Suprapubic skin (tissue), 4 donors: ENCODE results near the gene USF2. TPM values are rescaled to one million over a fixed set of nuclear protein-coding genes. Genes with fewer than 3 reads are reported as not detected.

Experiments used
- DNase-seq, 2 donors: peaks; one replicate each; pipeline ENCODE4 v3.0.0-alpha.2; 2019; ENCODE audit warnings: low spot score in 2 of 2
- H3K27ac ChIP-seq: fragments of 200-600 bp; sonication (generic); one replicate; pipeline ENCODE4 v1.5.1; 2019
- H3K27me3 ChIP-seq: fragments of 200-600 bp; sonication (generic); one replicate; pipeline ENCODE4 v1.5.1; 2019
- H3K36me3 ChIP-seq: fragments of 200-600 bp; sonication (generic); one replicate; pipeline ENCODE4 v1.5.1; 2019
- H3K4me1 ChIP-seq: fragments of 200-600 bp; sonication (generic); one replicate; pipeline ENCODE4 v1.5.1; 2019
- H3K4me3 ChIP-seq: fragments of 200-600 bp; sonication (generic); one replicate; pipeline ENCODE4 v1.5.1; 2019; ENCODE audit warnings: mild to moderate bottlenecking
- H3K9me3 ChIP-seq: fragments of 200-600 bp; sonication (generic); one replicate; pipeline ENCODE4 v1.5.1; 2019
- EP300 ChIP-seq: sonication (generic); formaldehyde crosslinking; IDR thresholded peaks from one replicate; pipeline ENCODE4 v1.6.1; 2017; ENCODE audit warnings: antibody characterized with exemption
- POLR2A ChIP-seq, 2 donors: fragments of 450-650 bp; IDR thresholded peaks; one replicate each; pipeline ENCODE4 v1.6.1; 2017; ENCODE audit warnings: antibody characterized with exemption in 2 of 2, mild to moderate bottlenecking in 2 of 2, moderate library complexity in 2 of 2
- POLR2AphosphoS5 ChIP-seq, 3 donors: sonication (generic); formaldehyde crosslinking; IDR thresholded peaks; one replicate each; pipeline ENCODE4 v1.6.1; 2017; ENCODE audit warnings: antibody characterized with exemption in 3 of 3
- WGBS: methylation state at CpG from one replicate; pipeline ENCODE4 v1.1.5; 2018; 5-methylcytosine and 5-hydroxymethylcytosine counted together
- total RNA-seq, 4 donors: library from RNA; depleted of rRNA; stranded (reverse); fragments of >200 nt; gene quantifications; one replicate each; pipeline ENCODE4 v1.1.0, GENCODE V29; 2016
- TF ChIP-seq, protein P1 (sequence below), 2 donors: fragments of 200-600 bp in 1 of 2; fragments of 450-650 bp in 1 of 2; sonication (generic) in 1 of 2; IDR thresholded peaks; one replicate each; pipeline ENCODE4 v1.5.1; 2016 to 2019; ENCODE audit warnings: antibody characterized with exemption in 2 of 2, mild to moderate bottlenecking in 1 of 2, moderate library complexity in 1 of 2

Gene USF2
- total RNA-seq, 4 donors from 2014 or later = 111 to 178 (median 122) TPM

GRCh38 chr19:35310811-35311465 is 42.2 kb downstream of the USF2 start:
- WGBS = 93% methylated on average over 10 of the region's 10 CpGs
- Histone ChIP-seq H3K4me1 (no peaks in the 10 kb centered on the region), H3K9me3 (no peaks in the 10 kb centered on the region), H3K4me3 (no peak overlapping the region), H3K27me3 (no peaks in the 10 kb centered on the region), H3K27ac (no peak overlapping the region), H3K36me3 (no peaks in the 10 kb centered on the region)
- no peak for DNase-seq
- TF ChIP-seq POLR2AphosphoS5 (IDR thresholded peaks at IDR 0.05) = no peak
- TF ChIP-seq, protein P1, sequence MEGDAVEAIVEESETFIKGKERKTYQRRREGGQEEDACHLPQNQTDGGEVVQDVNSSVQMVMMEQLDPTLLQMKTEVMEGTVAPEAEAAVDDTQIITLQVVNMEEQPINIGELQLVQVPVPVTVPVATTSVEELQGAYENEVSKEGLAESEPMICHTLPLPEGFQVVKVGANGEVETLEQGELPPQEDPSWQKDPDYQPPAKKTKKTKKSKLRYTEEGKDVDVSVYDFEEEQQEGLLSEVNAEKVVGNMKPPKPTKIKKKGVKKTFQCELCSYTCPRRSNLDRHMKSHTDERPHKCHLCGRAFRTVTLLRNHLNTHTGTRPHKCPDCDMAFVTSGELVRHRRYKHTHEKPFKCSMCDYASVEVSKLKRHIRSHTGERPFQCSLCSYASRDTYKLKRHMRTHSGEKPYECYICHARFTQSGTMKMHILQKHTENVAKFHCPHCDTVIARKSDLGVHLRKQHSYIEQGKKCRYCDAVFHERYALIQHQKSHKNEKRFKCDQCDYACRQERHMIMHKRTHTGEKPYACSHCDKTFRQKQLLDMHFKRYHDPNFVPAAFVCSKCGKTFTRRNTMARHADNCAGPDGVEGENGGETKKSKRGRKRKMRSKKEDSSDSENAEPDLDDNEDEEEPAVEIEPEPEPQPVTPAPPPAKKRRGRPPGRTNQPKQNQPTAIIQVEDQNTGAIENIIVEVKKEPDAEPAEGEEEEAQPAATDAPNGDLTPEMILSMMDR (IDR thresholded peaks at IDR 0.05) = no peak
- TF ChIP-seq EP300 = no peak
- no peak for TF ChIP-seq POLR2A (IDR thresholded peaks at IDR 0.05)

DNA sequence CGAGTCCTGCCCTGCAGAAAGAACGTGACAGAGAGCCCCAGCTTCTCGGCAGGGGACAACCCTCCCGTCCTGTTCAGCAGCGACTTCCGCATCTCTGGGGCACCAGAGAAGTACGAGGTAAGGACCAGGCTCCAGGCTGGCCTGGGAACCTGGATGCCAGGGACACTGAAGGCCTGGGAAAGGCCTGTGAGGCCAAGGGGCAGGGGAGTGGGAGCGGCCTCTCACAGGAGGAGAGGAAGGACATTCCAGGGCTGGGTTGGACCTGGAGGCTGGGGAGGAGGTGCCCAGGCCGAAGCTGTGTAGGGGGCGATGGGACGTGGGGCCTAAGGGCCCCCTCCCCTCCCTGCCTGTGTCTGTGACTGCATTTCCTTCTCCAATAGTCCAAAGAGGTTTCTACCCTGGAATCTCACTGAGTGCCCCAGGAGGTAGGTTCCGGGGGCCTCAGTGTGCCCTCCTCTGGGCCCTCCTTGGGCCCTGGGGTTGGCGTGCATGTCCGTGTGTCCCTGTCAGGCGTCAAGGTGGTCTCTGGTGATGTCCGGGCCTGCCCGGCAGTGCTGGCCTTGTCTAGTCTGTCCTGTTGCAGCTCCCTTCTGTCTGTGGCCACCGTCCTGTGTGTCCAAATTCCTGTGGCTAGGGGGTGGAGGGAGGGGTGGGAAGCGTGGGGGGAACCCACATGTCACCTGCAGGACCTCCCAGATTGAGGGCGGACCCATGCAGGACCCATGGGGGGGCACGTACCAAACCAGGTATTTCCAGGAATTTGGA is 43.3 kb downstream of the USF2 start:
- DNase-seq = no peak
- 79% methylated on average over 12 of the region's 21 CpGs for WGBS
- Histone ChIP-seq H3K4me1 (no peaks in the 10 kb centered on the region), H3K27me3 (no peaks in the 10 kb centered on the region), H3K27ac (no peak overlapping the region), H3K9me3 (no peaks in the 10 kb centered on the region), H3K4me3 (no peak overlapping the region), H3K36me3 (no peaks in the 10 kb centered on the region)
- TF ChIP-seq POLR2A (IDR thresholded peaks at IDR 0.05) (no peak), POLR2AphosphoS5 (IDR thresholded peaks at IDR 0.05) (no peak), EP300 (no peak)
- TF ChIP-seq, protein P1 (IDR thresholded peaks at IDR 0.05) = no peak

DNA sequence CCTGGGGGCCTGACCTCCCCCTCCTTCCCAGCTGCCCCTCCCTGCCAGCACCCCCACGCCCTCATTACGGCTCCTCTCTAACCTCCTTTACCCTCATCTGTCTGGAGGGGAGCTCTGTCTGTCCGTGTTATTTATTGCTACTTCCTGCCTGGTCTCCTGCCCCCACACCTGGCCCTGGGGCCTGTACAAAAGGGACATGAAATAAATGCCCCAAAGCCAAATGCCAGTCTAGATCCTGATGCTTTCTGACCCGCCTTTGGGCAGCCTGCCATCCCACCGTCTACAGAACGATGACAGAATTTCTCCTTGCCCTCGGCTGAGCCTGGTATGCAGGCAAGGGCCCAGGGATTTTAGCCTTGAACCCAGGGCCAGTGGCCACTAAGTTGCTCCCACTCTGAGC is 44.8 kb downstream of the USF2 start:
- Histone ChIP-seq H3K27ac (no peak overlapping the region), H3K36me3 (no peaks in the 10 kb centered on the region)
- WGBS = 33% methylated on average over 7 of the region's 7 CpGs

DNA sequence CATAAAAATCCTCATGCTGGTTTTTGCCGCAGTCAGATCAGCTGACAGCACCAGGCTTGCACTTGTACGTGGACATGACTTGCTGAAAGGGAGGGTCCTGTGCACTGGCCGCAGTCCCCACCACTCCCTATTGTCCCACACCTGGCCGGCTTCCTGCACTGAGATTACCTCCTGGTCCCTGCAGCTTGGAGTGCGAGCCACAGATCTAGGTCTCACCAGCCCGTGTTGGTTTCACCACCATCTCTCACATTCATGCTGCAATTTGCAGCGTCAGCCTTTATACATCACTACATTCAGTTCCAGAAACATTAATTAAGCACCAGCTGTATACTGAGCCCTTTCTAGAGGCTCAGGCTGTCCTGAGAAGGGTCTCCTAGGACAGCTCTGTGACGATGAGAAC is 45.3 kb downstream of the USF2 start:
- Histone ChIP-seq H3K4me3 (no peak overlapping the region), H3K36me3 (no peaks in the 10 kb centered on the region), H3K27ac (no peak overlapping the region), H3K4me1 (peaks cover 6% of the 10 kb centered on the region), H3K27me3 (no peaks in the 10 kb centered on the region), H3K9me3 (no peaks in the 10 kb centered on the region)
- DNase-seq = no peak
- TF ChIP-seq POLR2AphosphoS5 (IDR thresholded peaks at IDR 0.05) (no peak), EP300 (no peak), POLR2A (IDR thresholded peaks at IDR 0.05) (no peak)
- TF ChIP-seq, protein P1 (IDR thresholded peaks at IDR 0.05) = no peak
- 83% methylated on average over 8 of the region's 8 CpGs for WGBS

More for the DNA sequence above, 44.8 kb downstream of the USF2 start:
- Histone ChIP-seq H3K27me3 (no peaks in the 10 kb centered on the region), H3K4me1 (peaks cover 3% of the 10 kb centered on the region), H3K9me3 (no peaks in the 10 kb centered on the region), H3K4me3 (no peak overlapping the region)
- no peak for TF ChIP-seq EP300
- TF ChIP-seq POLR2AphosphoS5 (IDR thresholded peaks at IDR 0.05) = no peak
- no peak for TF ChIP-seq POLR2A (IDR thresholded peaks at IDR 0.05)
- TF ChIP-seq, protein P1 (IDR thresholded peaks at IDR 0.05) = no peak
- DNase-seq = no peak

DNA sequence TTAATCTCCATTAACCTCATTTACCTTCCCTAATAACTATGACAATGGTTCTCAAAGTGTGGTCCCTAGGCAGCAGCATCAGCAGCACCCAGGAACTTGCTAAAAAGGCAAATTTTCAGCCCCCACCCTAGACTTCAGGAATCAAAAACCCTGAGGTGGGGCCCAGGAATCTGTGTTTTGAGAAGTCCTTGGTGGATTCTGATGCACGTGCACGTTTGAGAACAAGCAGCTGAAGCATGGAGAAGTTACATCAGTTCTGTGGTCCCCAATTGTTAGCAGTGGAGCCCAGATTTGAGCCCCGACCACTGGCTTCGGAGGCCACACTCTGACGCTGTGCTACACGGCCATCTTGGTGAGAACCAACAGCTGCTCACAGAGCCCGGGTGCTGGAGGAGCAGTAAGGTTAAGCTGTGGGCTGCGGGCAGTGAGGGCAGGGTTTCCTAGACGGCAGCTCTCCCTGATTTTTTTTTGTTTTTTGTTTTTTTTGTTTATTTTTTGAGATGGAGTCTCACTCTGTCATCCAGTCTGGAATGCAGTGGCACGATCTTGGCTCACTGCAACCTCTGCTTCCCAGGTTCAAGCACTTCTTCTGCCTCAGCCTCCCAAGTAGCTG is 46.2 kb downstream of the USF2 start:
- peaks cover 13% of the 10 kb centered on the region for H3K4me1 ChIP-seq
- H3K9me3 ChIP-seq = no peaks in the 10 kb centered on the region
- no peak overlapping the region for H3K27ac ChIP-seq
- H3K36me3 ChIP-seq = no peaks in the 10 kb centered on the region
- DNase-seq = peak in 1 of 2 donors; percentile 30
- TF ChIP-seq, protein P1 (IDR thresholded peaks at IDR 0.05) = no peak
- TF ChIP-seq POLR2AphosphoS5 (IDR thresholded peaks at IDR 0.05) (no peak), POLR2A (IDR thresholded peaks at IDR 0.05) (no peak), EP300 (no peak)
- no peaks in the 10 kb centered on the region for H3K27me3 ChIP-seq
- WGBS = 86% methylated on average over 10 of the region's 10 CpGs
- no peak overlapping the region for H3K4me3 ChIP-seq
